Adipose tissue (tissue), 3 donors: ENCODE data around the gene VKORC1L1. TPM values are rescaled to one million over a fixed set of nuclear protein-coding genes. Genes with fewer than 3 reads are reported as not detected.
"Not testable (repeated sequence)": the region's sequence is repeated elsewhere in the genome, so short reads cannot be mapped to it uniquely, and the experiment has no call there.

Experiments used
- H3K27ac ChIP-seq: one replicate; pipeline ENCODE4 v1.5.1; 2013; ENCODE audit warnings: low read depth, low read length
- WGBS, 3 donors: extraction: QIAGEN DNeasy Blood & Tissue Kit; methylation state at CpG; one replicate each; pipeline ENCODE4 v1.1.7; 2013; 5-methylcytosine and 5-hydroxymethylcytosine counted together
- polyA plus RNA-seq, 3 donors: library from polyadenylated mRNA; stranded (reverse); fragments of 200-250 nt; gene quantifications; one replicate each; pipeline ENCODE4 v1.2.3, GENCODE V29; 2013
- donor health status: healthy with polysubstance abuse.
- donor health status: Bipolar disorder and iron deficiency.
- donor health status: healthy.

VKORC1L1 gene
- polyA plus RNA-seq, 3 donors, result 10.4 to 66.8 (median 21.6) TPM

GRCh38 chr7:65991829-65992228, 119.0 kb downstream of the VKORC1L1 start:
- 90 to 97% (median 97%) methylated on average over 5 of the region's 5 CpGs for WGBS, 3 donors
- H3K27ac ChIP-seq, result not testable (repeated sequence)

DNA sequence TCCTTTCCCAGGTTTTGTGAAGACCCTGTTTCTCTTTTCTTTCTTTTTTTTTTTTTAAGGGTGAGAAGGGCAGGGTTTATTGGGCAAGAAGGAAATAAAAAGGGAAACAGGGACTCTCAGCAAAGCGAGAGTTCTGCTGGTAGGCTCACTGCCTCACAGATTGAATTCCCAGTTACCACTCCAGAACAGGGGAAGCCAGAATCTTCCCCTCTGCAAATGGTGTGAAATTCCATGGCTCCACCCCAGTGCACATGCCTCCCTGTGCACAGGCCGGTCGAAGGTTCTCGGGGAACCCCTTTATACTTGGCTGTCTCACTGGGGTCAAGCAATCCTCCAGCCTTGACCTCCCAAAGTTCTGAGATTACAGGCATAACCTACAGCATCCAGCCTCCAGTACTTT, 119.7 kb downstream of the VKORC1L1 start:
- 86 to 89% (median 87%) methylated on average over 4 of the region's 4 CpGs for WGBS, 3 donors
- H3K27ac ChIP-seq, result no peak overlapping the region

DNA sequence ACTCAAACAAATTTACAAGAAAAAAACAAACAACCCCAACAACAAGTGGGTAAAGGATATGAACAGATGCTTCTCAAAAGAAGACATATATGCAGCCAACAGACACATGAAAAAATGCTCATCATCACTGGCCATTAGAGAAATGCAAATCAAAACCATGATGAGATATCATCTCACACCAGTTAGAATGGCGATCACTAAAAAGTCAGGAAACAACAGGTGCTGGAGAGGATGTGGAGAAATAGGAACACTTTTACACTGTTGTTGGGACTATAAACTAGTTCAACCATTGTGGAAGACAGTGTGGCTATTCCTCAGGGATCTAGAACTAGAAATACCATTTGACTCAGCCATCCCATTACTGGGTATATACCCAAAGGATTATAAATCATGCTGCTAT, 122.1 kb downstream of the VKORC1L1 start:
- WGBS, 3 donors, result 0 to 90% (median 0%) methylated on average over 1 of the region's 1 CpG
- not testable (repeated sequence) for H3K27ac ChIP-seq

DNA sequence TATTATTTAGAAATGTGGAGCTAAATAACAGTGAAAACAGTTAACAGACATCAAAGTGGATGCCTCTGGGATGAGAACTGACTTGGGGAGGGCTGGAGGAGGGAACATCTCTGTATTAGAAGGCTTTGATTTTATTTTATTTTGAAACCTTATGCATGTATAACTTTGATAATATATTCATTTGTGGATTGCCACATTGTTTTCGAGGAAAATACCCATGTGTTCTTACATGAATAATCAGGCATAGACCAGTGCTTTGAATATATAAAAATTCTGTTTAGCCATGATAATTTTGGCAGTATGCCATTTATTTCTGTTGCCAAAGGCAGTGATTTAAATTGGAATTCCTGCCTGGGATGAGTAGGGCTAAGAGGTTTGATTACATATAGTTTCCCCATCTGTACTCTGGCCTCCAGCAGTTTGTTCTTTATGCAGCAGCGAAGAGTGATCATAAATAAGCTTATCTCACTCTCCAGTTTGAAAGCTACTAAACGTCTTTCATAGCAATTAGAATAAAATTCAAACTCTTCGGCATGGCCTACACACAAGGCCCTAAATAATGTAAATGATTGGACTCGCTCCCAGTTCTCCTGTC, 128.0 kb downstream of the VKORC1L1 start:
- 53 to 67% (median 62%) methylated on average over 1 of the region's 5 CpGs for WGBS, 3 donors
- H3K27ac ChIP-seq, result not testable (repeated sequence)

- H3K27ac ChIP-seq, result not testable (repeated sequence)
- 72 to 78% (median 77%) methylated on average over 8 of the region's 8 CpGs for WGBS, 3 donors
Observed at GRCh38 chr7:66005115-66005671, 132.3 kb downstream of the VKORC1L1 start.

GRCh38 chr7:66007232-66007631, 134.4 kb downstream of the VKORC1L1 start:
- no peak overlapping the region for H3K27ac ChIP-seq
- 82 to 91% (median 85%) methylated on average over 6 of the region's 6 CpGs for WGBS, 3 donors

Other genes starting within 250 kb of the VKORC1L1 start
- 10 to 100 TPM; 28.3 to 38.1 (median 36.9) TPM for gene GUSB, start 109.1 kb downstream of the VKORC1L1 start, polyA plus RNA-seq
- gene ASL, start 202.7 kb downstream of the VKORC1L1 start, polyA plus RNA-seq, result 10 to 100 TPM; 28.6 to 38.2 (median 38.1) TPM
- gene CRCP, start 241.8 kb downstream of the VKORC1L1 start, polyA plus RNA-seq, result 10 to 100 TPM; 15.5 to 18.6 (median 16.5) TPM